GM12801 (cell line): ENCODE results near the gene EPHB3.

Experiments
- CTCF ChIP-seq: IDR thresholded peaks from one replicate; pipeline ENCODE4 v1.5.1; 2011; ENCODE audit warnings: control low read depth; ENCODE audit not compliant: insufficient read length; ENCODE audit errors: extremely low read depth

The EPHB3 gene

GRCh38 chr3:184604615-184605290, 43.2 kb downstream of the EPHB3 start:
- TF ChIP-seq CTCF: no peak

GRCh38 chr3:184608209-184608608, 46.6 kb downstream of the EPHB3 start:
- no peak for TF ChIP-seq CTCF

GRCh38 chr3:184609476-184610244, 48.1 kb downstream of the EPHB3 start:
- TF ChIP-seq CTCF: no peak

DNA sequence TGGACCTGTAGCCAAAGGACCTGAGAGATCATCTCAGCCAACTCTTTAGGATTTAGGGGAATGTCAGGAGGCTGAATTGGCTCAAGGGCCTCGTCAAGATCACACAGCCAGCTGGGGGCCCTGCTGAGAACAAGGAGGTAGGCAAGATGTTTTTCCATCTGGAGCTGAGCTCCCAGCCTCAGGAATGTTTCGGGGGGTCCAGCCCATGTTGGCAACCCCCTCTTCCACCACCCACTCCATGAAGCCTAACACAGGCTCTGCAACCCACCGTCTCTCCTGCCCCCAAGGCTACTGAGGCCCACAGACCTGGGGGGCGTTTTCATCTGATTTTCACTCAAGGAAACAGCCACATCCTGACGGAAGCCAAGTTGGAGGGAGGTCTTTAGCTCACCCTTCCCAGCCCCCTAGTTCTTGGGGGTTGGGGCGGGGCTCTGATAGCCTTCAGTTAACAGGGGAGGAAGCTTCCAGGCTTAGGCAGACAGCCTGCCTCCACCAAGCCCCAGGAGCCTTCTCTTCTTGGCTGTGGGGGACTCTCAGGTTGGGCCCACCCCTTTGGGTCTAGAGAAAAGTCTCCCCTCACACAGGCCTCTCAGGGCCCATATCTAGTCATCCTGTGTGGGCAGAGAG, 48.8 kb downstream of the EPHB3 start:
- TF ChIP-seq CTCF: no peak

DNA sequence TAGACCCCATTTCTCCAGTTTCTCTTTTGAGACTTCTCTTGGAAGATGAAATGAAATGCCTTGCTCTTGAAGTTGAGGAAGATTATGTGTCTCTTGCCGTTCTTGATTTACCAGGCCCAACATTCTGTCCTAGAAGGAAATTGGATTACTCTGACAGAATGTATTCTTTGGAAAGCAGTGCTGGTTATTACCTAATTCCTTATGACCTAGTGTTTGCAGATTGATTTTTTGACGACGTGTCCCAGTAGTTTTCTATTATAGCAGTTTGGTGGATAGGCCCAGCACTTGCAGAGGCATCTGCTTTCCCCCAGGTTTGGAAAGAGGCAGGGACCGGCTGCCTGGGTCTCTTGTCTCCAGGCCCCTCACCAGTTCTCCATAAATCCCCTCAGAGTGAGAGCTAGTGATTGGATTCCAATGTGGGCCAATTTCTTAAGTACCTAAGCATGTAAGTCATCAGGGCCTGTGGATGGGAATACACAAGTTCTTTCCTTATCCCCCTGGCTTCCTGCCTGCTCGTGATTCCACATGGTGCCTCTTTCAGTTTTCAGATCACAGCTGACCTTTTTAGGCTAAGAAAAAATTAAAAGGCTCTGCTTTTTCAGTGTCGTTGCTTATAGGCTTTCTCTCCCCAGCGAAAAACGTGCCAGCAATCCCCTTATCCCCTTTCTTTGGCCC, 50.2 kb downstream of the EPHB3 start:
- TF ChIP-seq CTCF: no peak

DNA sequence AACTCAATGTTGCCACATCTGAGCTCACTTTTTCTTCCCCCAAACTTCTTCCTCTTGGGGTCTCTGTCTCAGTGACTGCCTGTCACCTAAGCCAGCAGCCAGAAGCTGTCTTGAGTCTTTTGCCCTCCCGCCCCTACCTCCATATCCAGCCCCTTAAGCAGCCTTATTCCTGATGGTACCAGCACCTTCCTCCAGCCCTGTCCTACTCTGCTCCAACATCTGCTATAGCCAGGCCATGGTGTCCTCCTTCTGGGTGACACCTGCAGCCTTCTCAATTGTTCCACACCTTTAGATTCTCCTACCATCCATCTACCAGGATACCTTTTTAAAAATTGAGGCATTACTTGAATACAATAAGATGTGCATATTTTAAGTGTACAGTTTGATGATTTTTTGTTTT, 53.8 kb downstream of the EPHB3 start:
- no peak for TF ChIP-seq CTCF

DNA sequence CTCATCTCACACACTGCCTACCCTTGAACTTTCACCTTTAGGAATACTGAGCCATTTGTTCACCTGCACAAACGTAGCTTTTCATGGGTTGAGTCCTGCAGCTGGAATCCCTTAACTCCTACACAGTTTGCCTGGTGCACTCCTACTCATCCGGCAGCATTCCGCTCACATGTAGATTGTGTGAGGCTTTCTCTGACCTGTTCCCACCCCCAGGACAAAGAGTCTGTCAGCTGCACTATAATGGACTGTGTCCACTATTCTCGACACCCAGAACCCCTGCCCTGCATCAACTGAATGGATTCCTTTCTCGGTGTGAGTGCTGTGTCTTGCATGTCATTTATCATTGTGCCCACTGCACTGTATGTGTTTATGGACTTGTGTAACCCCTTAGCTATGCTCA, 54.9 kb downstream of the EPHB3 start:
- no peak for TF ChIP-seq CTCF
